GM23248 (cell line): Measurements from ENCODE around the gene ATP8A2. TPM values are rescaled to one million over a fixed set of nuclear protein-coding genes. Genes with fewer than 3 reads are reported as not detected.

Experiments
- DNase-seq: peaks from one replicate; pipeline ENCODE4 v3.0.0-alpha.2; 2015
- H2AFZ ChIP-seq: fragments of 200-600 bp; sonication (generic); 2 replicates; pipeline ENCODE4 v1.6.1; 2016; ENCODE audit warnings: antibody characterized with exemption
- H3F3A ChIP-seq: fragments of 200-600 bp; sonication (generic); 2 replicates; pipeline ENCODE4 v1.6.1; 2016; ENCODE audit warnings: mild to moderate bottlenecking, antibody characterized with exemption, mixed run types; ENCODE audit not compliant: insufficient read depth
- H3K27ac ChIP-seq: fragments of 200-600 bp; sonication (generic); 2 replicates; pipeline ENCODE4 v1.5.1; 2016; ENCODE audit warnings: mild to moderate bottlenecking
- H3K27me3 ChIP-seq: fragments of 200-600 bp; sonication (generic); replicated peaks from 2 replicates; pipeline ENCODE4 v1.6.1; 2016; ENCODE audit warnings: mild to moderate bottlenecking; ENCODE audit not compliant: insufficient read depth
- H3K36me3 ChIP-seq: fragments of 200-600 bp; sonication (generic); 2 replicates; pipeline ENCODE4 v1.6.1; 2016; ENCODE audit warnings: low read depth, mild to moderate bottlenecking
- H3K4me1 ChIP-seq: fragments of 200-600 bp; sonication (generic); 2 replicates; pipeline ENCODE4 v1.6.1; 2016; ENCODE audit warnings: mild to moderate bottlenecking; ENCODE audit not compliant: insufficient read depth
- H3K4me2 ChIP-seq: fragments of 200-600 bp; sonication (generic); one replicate; pipeline ENCODE4 v1.6.1; 2016; ENCODE audit warnings: mild to moderate bottlenecking; ENCODE audit not compliant: unreplicated experiment
- H3K4me3 ChIP-seq: fragments of 200-600 bp; sonication (generic); 2 replicates; pipeline ENCODE4 v1.5.1; 2016; ENCODE audit warnings: mild to moderate bottlenecking
- H3K79me2 ChIP-seq: fragments of 200-600 bp; sonication (generic); 2 replicates; pipeline ENCODE4 v1.6.1; 2016; ENCODE audit warnings: mild to moderate bottlenecking; ENCODE audit not compliant: insufficient read depth
- H3K9ac ChIP-seq: fragments of 200-600 bp; sonication (generic); 2 replicates; pipeline ENCODE4 v1.6.1; 2016; ENCODE audit warnings: mild to moderate bottlenecking
- H3K9me2 ChIP-seq: fragments of 200-600 bp; sonication (generic); 2 replicates; pipeline ENCODE4 v1.6.1; 2016; ENCODE audit warnings: mixed run types, mild to moderate bottlenecking, moderate library complexity; ENCODE audit not compliant: insufficient read depth
- H3K9me3 ChIP-seq: fragments of 200-600 bp; sonication (generic); one replicate; pipeline ENCODE4 v1.6.1; 2017; ENCODE audit warnings: low read depth
- H4K20me1 ChIP-seq: fragments of 200-600 bp; sonication (generic); 2 replicates; pipeline ENCODE4 v1.6.0; 2016; ENCODE audit not compliant: insufficient read depth
- EZH2 ChIP-seq: fragments of 200-600 bp; sonication (generic); IDR thresholded peaks from 2 replicates; pipeline ENCODE4 v1.6.1; 2018; ENCODE audit warnings: antibody characterized with exemption, mild to moderate bottlenecking; ENCODE audit not compliant: insufficient read depth, poor library complexity, severe bottlenecking
- EZH2phosphoT487 ChIP-seq: fragments of 200-600 bp; sonication (generic); IDR thresholded peaks from 2 replicates; pipeline ENCODE4 v1.6.1; 2018; ENCODE audit warnings: antibody characterized with exemption, moderate library complexity, mild to moderate bottlenecking, low read depth; ENCODE audit not compliant: insufficient read depth
- WGBS, 2 experiments: methylation state at CpG; one replicate each; pipeline ENCODE4 v1.1.6; 2015 to 2017; ENCODE audit warnings: low lambda C conversion rate in 2 of 2, low coverage in 1 of 2; ENCODE audit errors: missing lambda C conversion rate in 2 of 2; 5-methylcytosine and 5-hydroxymethylcytosine counted together
- in situ Hi-C: fragments of 300-500 bp; cut with MboI; formaldehyde crosslinking; loops from 2 replicates; pipeline ENCODE4 v1.15.0; 2020
- polyA plus RNA-seq: library from polyadenylated mRNA; unstranded; fragments of >200 nt; fragmentation: Nextera tagmentation; extraction: Ambion mirVana; gene quantifications from 2 replicates; pipeline ENCODE4 v1.2.1, GENCODE V29; 2016
- total RNA-seq: library from RNA; depleted of rRNA; stranded (reverse); fragments of >200 nt; shearing (Covaris generic); gene quantifications from 2 replicates; pipeline ENCODE4 v1.2.3, GENCODE V29; 2014

ATP8A2 gene
- total and polyA plus RNA-seq, 2 experiments from 2014 or later, result under 0.01 to 0.05 TPM

DNA sequence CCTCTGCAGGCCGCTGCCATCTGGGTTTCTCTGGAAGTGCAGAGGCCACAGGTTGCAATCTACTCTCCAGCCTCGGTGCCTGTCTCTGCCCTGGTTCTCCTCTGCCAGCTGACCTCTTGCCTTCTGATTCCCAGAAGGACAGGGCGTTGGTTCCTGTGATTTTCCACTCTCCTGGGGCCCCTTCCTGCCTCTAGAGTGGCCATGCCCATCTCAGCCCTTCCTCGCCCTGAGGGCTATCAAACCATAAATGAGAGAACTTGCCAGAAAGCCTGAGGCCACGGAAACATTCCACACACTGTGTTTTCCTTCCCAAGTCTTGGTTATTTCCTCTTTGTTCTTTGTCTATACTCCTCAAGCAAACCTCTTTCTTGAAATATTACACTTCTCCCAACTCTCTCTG, 533.8 kb downstream of the ATP8A2 start:
- Histone ChIP-seq H2AFZ (no peak overlapping the region), H3K79me2 (no peaks in the 10 kb centered on the region), H3K9ac (no peak overlapping the region), H3K4me1 (no peaks in the 10 kb centered on the region), H3K9me3 (no peaks in the 10 kb centered on the region), H3K4me2 (no peak overlapping the region), H3F3A (no peaks in the 10 kb centered on the region), H3K4me3 (no peak overlapping the region), H3K27ac (no peak overlapping the region), H4K20me1 (no peaks in the 10 kb centered on the region), H3K36me3 (no peaks in the 10 kb centered on the region), H3K27me3 (peaks cover 5% of the 10 kb centered on the region; the same call in 1 of the 2 replicates), H3K9me2 (no peaks in the 10 kb centered on the region)
- in situ Hi-C loops, result no loop called here
- TF ChIP-seq EZH2 (no peak), EZH2phosphoT487 (no peak)
- DNase-seq, result no peak
- WGBS, 2 experiments, result 25 to 30% methylated on average over 5 of the region's 5 CpGs

DNA sequence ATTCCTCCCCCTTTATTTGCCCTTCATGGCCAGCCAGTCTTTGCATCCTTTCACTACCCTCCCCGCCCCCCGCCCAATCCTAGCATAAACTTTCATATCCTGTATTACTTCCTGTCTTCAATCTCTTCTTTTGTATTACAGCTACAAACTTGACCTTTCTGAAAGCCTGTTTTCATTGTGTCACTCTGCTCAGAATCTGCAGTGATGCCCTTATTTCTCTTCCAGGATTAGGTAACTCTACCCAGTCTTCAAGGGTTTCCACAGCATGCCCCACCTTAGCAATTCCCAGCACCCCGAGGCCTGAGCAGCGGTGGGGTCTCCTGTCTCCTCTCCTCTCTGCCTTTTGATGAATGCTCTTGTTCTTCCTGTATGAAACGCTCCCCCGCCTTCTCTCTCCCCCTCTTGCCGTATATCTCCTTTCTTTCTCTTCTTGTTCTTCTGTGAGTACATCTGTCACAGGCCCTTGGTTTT, 534.5 kb downstream of the ATP8A2 start:
- Histone ChIP-seq H3K4me3 (no peak overlapping the region), H3K27ac (no peak overlapping the region), H2AFZ (no peak overlapping the region), H3F3A (no peaks in the 10 kb centered on the region), H3K9me2 (no peaks in the 10 kb centered on the region), H3K79me2 (no peaks in the 10 kb centered on the region), H3K27me3 (peaks cover 5% of the 10 kb centered on the region; the same call in 1 of the 2 replicates), H4K20me1 (no peaks in the 10 kb centered on the region), H3K9ac (no peak overlapping the region), H3K36me3 (no peaks in the 10 kb centered on the region), H3K4me1 (no peaks in the 10 kb centered on the region), H3K4me2 (no peak overlapping the region), H3K9me3 (no peaks in the 10 kb centered on the region)
- in situ Hi-C loops, result no loop called here
- TF ChIP-seq EZH2phosphoT487 (no peak), EZH2 (no peak)
- 9 to 17% methylated on average over 7 of the region's 7 CpGs for WGBS, 2 experiments
- no peak for DNase-seq

DNA sequence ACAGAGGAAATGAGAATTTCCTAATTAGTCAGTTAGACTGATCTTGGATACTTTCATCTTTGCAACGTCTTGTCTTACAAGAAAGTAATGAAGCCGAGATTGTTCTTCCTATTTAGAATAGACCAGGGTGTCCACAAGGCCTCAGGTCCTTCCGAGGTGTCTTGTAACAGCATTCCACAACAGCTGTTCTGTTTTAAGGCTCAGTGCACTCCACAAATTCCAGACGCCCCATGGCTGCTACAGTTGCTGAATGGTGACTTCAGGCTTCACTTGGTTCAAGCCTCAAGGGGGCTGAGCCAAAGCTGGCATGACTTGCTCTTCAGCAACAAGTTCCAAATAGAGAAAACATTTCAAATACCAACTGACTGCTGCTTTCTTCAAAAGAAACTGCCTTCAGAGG, 536.6 kb downstream of the ATP8A2 start:
- Histone ChIP-seq H4K20me1 (no peaks in the 10 kb centered on the region), H3K4me1 (no peaks in the 10 kb centered on the region), H3K4me3 (no peak overlapping the region), H3K9me2 (no peaks in the 10 kb centered on the region), H3K9ac (no peak overlapping the region), H3K4me2 (no peak overlapping the region), H3K36me3 (no peaks in the 10 kb centered on the region), H3K9me3 (no peaks in the 10 kb centered on the region), H3K27ac (no peak overlapping the region), H2AFZ (no peak overlapping the region), H3K79me2 (no peaks in the 10 kb centered on the region), H3K27me3 (peaks cover 5% of the 10 kb centered on the region; the same call in 1 of the 2 replicates), H3F3A (no peaks in the 10 kb centered on the region)
- no peak for DNase-seq
- in situ Hi-C loops, result no loop called here
- 10 to 26% methylated on average over 4 of the region's 4 CpGs for WGBS, 2 experiments
- TF ChIP-seq EZH2 (no peak), EZH2phosphoT487 (no peak)

DNA sequence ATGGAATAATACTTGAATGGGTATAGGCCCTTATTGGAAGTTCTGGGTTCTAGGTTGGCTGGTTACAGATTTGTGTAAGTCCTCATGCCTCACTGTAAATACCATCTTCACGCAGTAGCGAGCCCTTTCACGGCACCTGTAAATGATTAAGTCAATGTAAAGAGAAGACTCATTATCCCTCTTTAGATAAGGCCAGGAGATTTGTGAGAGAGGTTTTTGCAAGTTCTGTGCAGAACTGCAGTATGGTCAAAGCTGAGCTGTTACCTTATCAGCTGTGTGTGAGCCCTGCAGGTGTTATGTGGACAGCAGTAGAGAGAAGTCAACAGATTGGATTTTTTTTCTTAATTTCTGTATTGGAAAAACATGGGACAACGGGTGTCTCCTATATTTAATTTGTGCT, 538.5 kb downstream of the ATP8A2 start:
- no peak overlapping the region for H3K27ac ChIP-seq
- no peaks in the 10 kb centered on the region for H3K4me1 ChIP-seq
- no peak for DNase-seq
- no peaks in the 10 kb centered on the region for H3K9me2 ChIP-seq
- WGBS, 2 experiments, result 46 to 49% methylated on average over 4 of the region's 4 CpGs
- in situ Hi-C loops, result loop anchor here (10.0 kb wide), 1 partner anchor 65 kb away; no protein-coding TSS in a partner anchor
- no peaks in the 10 kb centered on the region for H3K9me3 ChIP-seq
- no peaks in the 10 kb centered on the region for H4K20me1 ChIP-seq
- H3K36me3 ChIP-seq, result no peaks in the 10 kb centered on the region
- H3K4me3 ChIP-seq, result no peak overlapping the region
- H3K4me2 ChIP-seq, result no peak overlapping the region
- H3K79me2 ChIP-seq, result no peaks in the 10 kb centered on the region
- H3K9ac ChIP-seq, result no peak overlapping the region
- TF ChIP-seq EZH2 (no peak), EZH2phosphoT487 (no peak)
- no peak overlapping the region for H2AFZ ChIP-seq
- H3F3A ChIP-seq, result no peaks in the 10 kb centered on the region
- peaks cover 9% of the 10 kb centered on the region; the same call in 1 of the 2 replicates for H3K27me3 ChIP-seq

DNA sequence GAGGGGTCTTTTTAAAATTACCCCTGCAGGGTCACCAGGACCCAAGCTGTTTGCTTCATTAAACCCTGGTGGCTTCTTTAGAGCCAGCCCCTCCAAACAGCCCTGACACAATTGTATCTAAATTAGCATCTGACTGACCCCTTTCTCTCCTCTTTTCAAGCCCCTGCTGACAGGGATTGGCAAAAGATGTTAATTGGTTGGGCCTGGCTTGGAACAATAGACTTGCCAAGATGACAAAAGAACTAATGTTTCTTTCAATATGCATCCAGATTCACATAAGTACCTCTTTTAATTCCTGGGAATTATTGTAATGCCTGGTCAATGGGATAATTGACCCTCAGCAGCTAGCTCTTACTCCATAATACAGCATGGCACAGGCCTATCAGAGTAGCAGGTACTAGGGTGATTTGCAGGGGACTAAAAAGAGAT, 539.2 kb downstream of the ATP8A2 start:
- Histone ChIP-seq H3K9me2 (no peaks in the 10 kb centered on the region), H3K9me3 (no peaks in the 10 kb centered on the region), H3K36me3 (no peaks in the 10 kb centered on the region), H3K4me3 (no peak overlapping the region), H3K27ac (no peak overlapping the region), H3K4me2 (no peak overlapping the region), H3K27me3 (peaks cover 9% of the 10 kb centered on the region; the same call in 1 of the 2 replicates), H3K9ac (no peak overlapping the region), H2AFZ (no peak overlapping the region), H3K4me1 (no peaks in the 10 kb centered on the region), H3K79me2 (no peaks in the 10 kb centered on the region), H3F3A (no peaks in the 10 kb centered on the region), H4K20me1 (no peaks in the 10 kb centered on the region)
- in situ Hi-C loops, result loop anchor here (10.0 kb wide), 1 partner anchor 64 kb away; no protein-coding TSS in a partner anchor
- TF ChIP-seq EZH2phosphoT487 (no peak), EZH2 (no peak)
- DNase-seq, result no peak
